SIG-M5 treated with dmso at 0.1 percent for 504 hours (cell line): ENCODE results near the gene RECK.
"Not testable (repeated sequence)": the region's sequence is repeated elsewhere in the genome, so short reads cannot be mapped to it uniquely, and the experiment has no call there.

Source experiments
- DNase-seq: peaks from one replicate; lab custom pipeline; 2025; ENCODE audit not compliant: unreplicated experiment; lab: John Stamatoyannopoulos, UW

Gene RECK

GRCh38 chr9:36036780-36037548 is at the start of gene RECK:
Gene RECK, plus strand, starts transcription at chr9:36036913. Its CDS starts 86 bp downstream, at chr9:36036999.
- DNase-seq: peak; percentile 76

GRCh38 chr9:35990155-35990554 is 46.6 kb upstream of the RECK start:
- no peak for DNase-seq

- not testable (repeated sequence) for DNase-seq
These were observed 43.6 kb upstream of the RECK start for GRCh38 chr9:35993136-35993535.

- DNase-seq: no peak
These were observed 42.6 kb upstream of the RECK start for GRCh38 chr9:35993976-35994720.

- no peak for DNase-seq
These were observed 41.8 kb upstream of the RECK start for GRCh38 chr9:35994959-35995358.

- no peak for DNase-seq
These were observed 40.2 kb upstream of the RECK start for GRCh38 chr9:35996358-35996970.

- not testable (repeated sequence) for DNase-seq
These were observed 39.7 kb upstream of the RECK start for GRCh38 chr9:35997016-35997415.

- no peak for DNase-seq
These were observed 38.4 kb upstream of the RECK start for GRCh38 chr9:35998333-35998732.

GRCh38 chr9:36005891-36006290 is 30.8 kb upstream of the RECK start:
- no peak for DNase-seq

- DNase-seq: peak; percentile 22
These were observed 30.0 kb upstream of the RECK start for GRCh38 chr9:36006549-36007315.

- peak; percentile 47 for DNase-seq
These were observed 29.4 kb upstream of the RECK start for GRCh38 chr9:36007316-36007708.

GRCh38 chr9:36007852-36008251 is 28.9 kb upstream of the RECK start:
- no peak for DNase-seq

GRCh38 chr9:36008774-36009300 is 27.9 kb upstream of the RECK start:
- DNase-seq: peak; percentile 46

GRCh38 chr9:36011379-36011778 is 25.3 kb upstream of the RECK start:
- DNase-seq: no peak

GRCh38 chr9:36017278-36017677 is 19.4 kb upstream of the RECK start:
- no peak for DNase-seq

GRCh38 chr9:36018129-36018528 is 18.6 kb upstream of the RECK start:
- DNase-seq: no peak

- no peak for DNase-seq
These were observed 17.6 kb upstream of the RECK start for GRCh38 chr9:36018891-36019720.

GRCh38 chr9:36021968-36022367 is 14.7 kb upstream of the RECK start:
- no peak for DNase-seq

GRCh38 chr9:36023260-36024048 is 13.3 kb upstream of the RECK start:
- peak; percentile 50 for DNase-seq
